ENCODE data around the gene GRM7. TPM values are rescaled to one million over a fixed set of nuclear protein-coding genes. Genes with fewer than 3 reads are reported as not detected.

The GRM7 gene
- total and polyA plus RNA-seq, 2 donors (not counting 1 experiment from before 2014, with no cell fraction given) = not detected

DNA sequence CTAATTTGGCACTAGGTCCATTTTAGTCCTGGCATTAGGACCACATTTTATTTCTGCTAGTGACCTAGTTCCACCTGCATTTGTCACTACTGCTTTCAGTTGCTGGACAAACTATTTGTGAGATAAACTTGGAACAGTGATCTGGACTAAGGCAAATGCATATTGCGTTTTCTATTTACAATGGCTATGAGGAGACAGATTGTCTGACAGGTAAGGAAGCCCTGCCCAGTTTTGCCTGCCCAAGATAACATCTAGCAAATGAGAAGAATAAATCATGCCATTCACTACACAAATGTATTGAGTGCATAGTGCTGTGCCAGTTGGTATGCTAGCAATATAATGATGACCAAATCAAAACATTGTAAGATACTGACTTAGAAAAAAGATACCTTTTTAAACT is 245.7 kb downstream of the GRM7 start:
- H3K9me3 ChIP-seq (ENCODE audit: control insufficient read depth, insufficient read depth, low read depth, low read length) = no peaks in the 10 kb centered on the region
- TF ChIP-seq, protein P1, sequence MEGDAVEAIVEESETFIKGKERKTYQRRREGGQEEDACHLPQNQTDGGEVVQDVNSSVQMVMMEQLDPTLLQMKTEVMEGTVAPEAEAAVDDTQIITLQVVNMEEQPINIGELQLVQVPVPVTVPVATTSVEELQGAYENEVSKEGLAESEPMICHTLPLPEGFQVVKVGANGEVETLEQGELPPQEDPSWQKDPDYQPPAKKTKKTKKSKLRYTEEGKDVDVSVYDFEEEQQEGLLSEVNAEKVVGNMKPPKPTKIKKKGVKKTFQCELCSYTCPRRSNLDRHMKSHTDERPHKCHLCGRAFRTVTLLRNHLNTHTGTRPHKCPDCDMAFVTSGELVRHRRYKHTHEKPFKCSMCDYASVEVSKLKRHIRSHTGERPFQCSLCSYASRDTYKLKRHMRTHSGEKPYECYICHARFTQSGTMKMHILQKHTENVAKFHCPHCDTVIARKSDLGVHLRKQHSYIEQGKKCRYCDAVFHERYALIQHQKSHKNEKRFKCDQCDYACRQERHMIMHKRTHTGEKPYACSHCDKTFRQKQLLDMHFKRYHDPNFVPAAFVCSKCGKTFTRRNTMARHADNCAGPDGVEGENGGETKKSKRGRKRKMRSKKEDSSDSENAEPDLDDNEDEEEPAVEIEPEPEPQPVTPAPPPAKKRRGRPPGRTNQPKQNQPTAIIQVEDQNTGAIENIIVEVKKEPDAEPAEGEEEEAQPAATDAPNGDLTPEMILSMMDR (conservative IDR thresholded peaks at IDR 0.05 in 1 of 2, IDR thresholded peaks at IDR 0.05 in 1 of 2; ENCODE audit: low read depth in 1 of 2, low read length in 2 of 2) = no peak
- no peak for TF ChIP-seq EZH2 (IDR thresholded peaks at IDR 0.05; ENCODE audit: low read length, missing control alignments)
- no peaks in the 10 kb centered on the region for H4K20me1 ChIP-seq (ENCODE audit: control insufficient read depth, extremely low read depth, insufficient read depth, low read length)
- no peaks in the 10 kb centered on the region for H3K27me3 ChIP-seq (ENCODE audit: control insufficient read depth, insufficient read depth, low read length)
- no peaks in the 10 kb centered on the region for H3K4me1 ChIP-seq (ENCODE audit: control insufficient read depth, extremely low read depth, insufficient read depth, low read length)
- H2AFZ ChIP-seq (ENCODE audit: low read length) = no peak overlapping the region
- H3K4me2 ChIP-seq (ENCODE audit: extremely low read depth, insufficient read depth, low read length) = no peak overlapping the region
- no peak overlapping the region for H3K4me3 ChIP-seq (replicated peaks in 1 of 4; ENCODE audit: control extremely low read depth in 1 of 4, insufficient read depth in 1 of 4, low read depth in 3 of 4, low read length in 4 of 4)
- no peak for DNase-seq (ENCODE audit: low read depth in 2 of 2)
- no peaks in the 10 kb centered on the region for H3K79me2 ChIP-seq (ENCODE audit: control insufficient read depth, insufficient read depth, low read length)
- no peak overlapping the region for H3K9ac ChIP-seq (ENCODE audit: insufficient read depth, low read length)
- no peaks in the 10 kb centered on the region for H3K36me3 ChIP-seq (ENCODE audit: control insufficient read depth, insufficient read depth, low read length)
- H3K27ac ChIP-seq (ENCODE audit: insufficient read depth, low read length) = no peak overlapping the region

DNA sequence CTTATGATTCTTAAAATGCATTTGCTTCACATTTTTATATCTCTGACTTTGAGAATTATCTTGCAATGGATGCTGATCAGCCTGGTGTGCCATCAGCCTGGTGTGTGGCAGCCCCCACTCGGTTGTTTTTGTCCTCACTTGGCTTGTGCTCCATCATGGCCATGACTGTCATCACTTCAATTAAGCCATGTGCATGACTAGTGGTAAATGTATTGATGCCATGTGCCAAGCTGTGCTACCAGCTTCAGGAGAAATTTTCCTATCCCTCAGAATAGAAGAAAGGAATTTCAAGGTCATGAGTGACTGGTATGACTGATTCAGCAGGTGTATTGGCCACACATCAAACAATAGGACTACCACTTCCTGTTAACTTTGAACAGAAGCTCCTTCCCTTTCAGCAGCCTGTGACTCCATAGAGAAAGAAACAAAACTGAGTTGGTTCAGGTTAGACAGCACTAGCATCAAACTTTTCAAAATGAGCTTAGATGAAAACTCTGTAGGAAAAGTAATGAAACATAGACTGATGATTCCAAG is 251.7 kb downstream of the GRM7 start:
- H4K20me1 ChIP-seq (ENCODE audit: control insufficient read depth, extremely low read depth, insufficient read depth, low read length) = no peaks in the 10 kb centered on the region
- no peak for DNase-seq (ENCODE audit: low read depth in 2 of 2)
- H3K4me3 ChIP-seq (replicated peaks in 1 of 4; ENCODE audit: control extremely low read depth in 1 of 4, insufficient read depth in 1 of 4, low read depth in 3 of 4, low read length in 4 of 4) = no peak overlapping the region
- H3K27ac ChIP-seq (ENCODE audit: insufficient read depth, low read length) = no peak overlapping the region
- H3K9me3 ChIP-seq (ENCODE audit: control insufficient read depth, insufficient read depth, low read depth, low read length) = no peaks in the 10 kb centered on the region
- TF ChIP-seq EZH2 (IDR thresholded peaks at IDR 0.05; ENCODE audit: low read length, missing control alignments) = no peak
- TF ChIP-seq, protein P1 (conservative IDR thresholded peaks at IDR 0.05 in 1 of 2, IDR thresholded peaks at IDR 0.05 in 1 of 2; ENCODE audit: low read depth in 1 of 2, low read length in 2 of 2) = no peak
- no peak overlapping the region for H3K4me2 ChIP-seq (ENCODE audit: extremely low read depth, insufficient read depth, low read length)
- H3K27me3 ChIP-seq (ENCODE audit: control insufficient read depth, insufficient read depth, low read length) = no peaks in the 10 kb centered on the region
- H3K4me1 ChIP-seq (ENCODE audit: control insufficient read depth, extremely low read depth, insufficient read depth, low read length) = no peaks in the 10 kb centered on the region
- no peaks in the 10 kb centered on the region for H3K36me3 ChIP-seq (ENCODE audit: control insufficient read depth, insufficient read depth, low read length)
- H3K9ac ChIP-seq (ENCODE audit: insufficient read depth, low read length) = no peak overlapping the region
- H2AFZ ChIP-seq (ENCODE audit: low read length) = no peak overlapping the region
- no peaks in the 10 kb centered on the region for H3K79me2 ChIP-seq (ENCODE audit: control insufficient read depth, insufficient read depth, low read length)

DNA sequence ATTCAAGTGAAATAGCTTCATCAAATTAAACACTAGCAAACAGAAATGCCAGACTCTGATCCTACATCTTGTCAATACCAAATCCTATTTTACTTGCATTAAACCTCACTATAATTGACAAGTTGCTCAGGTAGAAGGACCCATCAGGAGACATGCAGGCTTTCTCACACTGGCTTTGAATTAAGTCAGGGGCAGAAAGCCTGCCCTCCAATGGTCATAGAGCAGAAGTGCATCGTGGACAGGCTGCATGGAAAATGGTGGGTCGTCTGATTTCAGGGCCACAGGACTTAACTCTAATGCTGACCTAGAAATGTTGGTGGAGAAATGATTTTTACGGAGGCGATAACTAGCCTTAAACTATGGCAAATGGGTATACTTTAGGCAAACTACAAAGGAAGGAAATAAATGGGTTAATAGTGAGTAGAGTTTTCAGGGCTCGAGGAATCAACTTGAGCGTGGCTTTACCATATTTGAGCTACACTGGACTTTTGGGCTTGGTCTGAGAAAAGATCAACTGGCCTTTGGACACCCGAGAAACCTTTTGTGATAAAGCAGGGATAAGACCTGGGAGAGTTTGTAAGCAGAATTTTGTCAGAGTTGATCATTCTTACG is 283.9 kb downstream of the GRM7 start:
- Histone ChIP-seq H2AFZ (ENCODE audit: low read length) (no peak overlapping the region), H3K9ac (ENCODE audit: insufficient read depth, low read length) (no peak overlapping the region), H4K20me1 (ENCODE audit: control insufficient read depth, extremely low read depth, insufficient read depth, low read length) (no peaks in the 10 kb centered on the region), H3K27ac (ENCODE audit: insufficient read depth, low read length) (no peak overlapping the region), H3K79me2 (ENCODE audit: control insufficient read depth, insufficient read depth, low read length) (no peaks in the 10 kb centered on the region), H3K4me3 (replicated peaks in 1 of 4; ENCODE audit: control extremely low read depth in 1 of 4, insufficient read depth in 1 of 4, low read depth in 3 of 4, low read length in 4 of 4) (no peak overlapping the region), H3K36me3 (ENCODE audit: control insufficient read depth, insufficient read depth, low read length) (no peaks in the 10 kb centered on the region), H3K9me3 (ENCODE audit: control insufficient read depth, insufficient read depth, low read depth, low read length) (no peaks in the 10 kb centered on the region), H3K4me2 (ENCODE audit: extremely low read depth, insufficient read depth, low read length) (no peak overlapping the region), H3K4me1 (ENCODE audit: control insufficient read depth, extremely low read depth, insufficient read depth, low read length) (no peaks in the 10 kb centered on the region), H3K27me3 (ENCODE audit: control insufficient read depth, insufficient read depth, low read length) (no peaks in the 10 kb centered on the region)
- TF ChIP-seq, protein P1 (conservative IDR thresholded peaks at IDR 0.05 in 1 of 2, IDR thresholded peaks at IDR 0.05 in 1 of 2; ENCODE audit: low read depth in 1 of 2, low read length in 2 of 2) = no peak
- TF ChIP-seq EZH2 (IDR thresholded peaks at IDR 0.05; ENCODE audit: low read length, missing control alignments) = no peak
- peak in 1 of 2 donors; percentile 1 for DNase-seq (ENCODE audit: low read depth in 2 of 2)
